Ovary (tissue), 9 donors: ENCODE data around the gene CRISP3. TPM values are rescaled to one million over a fixed set of nuclear protein-coding genes. Genes with fewer than 3 reads are reported as not detected.

Experiments
- DNase-seq, 5 donors: peaks; one replicate each; pipeline ENCODE4 v3.0.0-alpha.2; 2019 to 2020
- H3K27ac ChIP-seq, 2 donors: fragments of 200-600 bp; one replicate each; pipeline versions ENCODE4 v1.5.1 to v1.8.0; 2019 to 2022
- H3K27me3 ChIP-seq: fragments of 200-600 bp; one replicate; pipeline ENCODE4 v1.8.0; 2022
- H3K36me3 ChIP-seq: fragments of 200-600 bp; sonication (generic); one replicate; pipeline ENCODE4 v1.5.1; 2019
- H3K4me1 ChIP-seq: one replicate; pipeline ENCODE4 v1.8.1; 2013; ENCODE audit warnings: mild to moderate bottlenecking, moderate library complexity; ENCODE audit not compliant: insufficient read depth
- H3K4me3 ChIP-seq: fragments of 200-600 bp; sonication (generic); one replicate; pipeline ENCODE4 v1.5.1; 2017
- H3K9me3 ChIP-seq, 2 donors: fragments of 200-600 bp in 1 of 2; sonication (generic) in 1 of 2; one replicate each; pipeline versions ENCODE4 v1.5.1 to v1.8.1; 2013 to 2019; ENCODE audit warnings: mild to moderate bottlenecking in 1 of 2, moderate library complexity in 1 of 2
- CTCF ChIP-seq, 3 donors: fragments of 450-650 bp in 2 of 3; fragments of 200-600 bp in 1 of 3; IDR thresholded peaks; one replicate each; pipeline versions ENCODE4 v1.5.1 to v1.8.0; 2016 to 2022; ENCODE audit warnings: antibody characterized with exemption in 3 of 3, mild to moderate bottlenecking in 1 of 3
- EP300 ChIP-seq: sonication (generic); formaldehyde crosslinking; IDR thresholded peaks from one replicate; pipeline ENCODE4 v1.6.1; 2017; ENCODE audit warnings: antibody characterized with exemption
- POLR2A ChIP-seq: fragments of 450-650 bp; IDR thresholded peaks from one replicate; pipeline ENCODE4 v1.6.1; 2017; ENCODE audit warnings: antibody characterized with exemption, mild to moderate bottlenecking, moderate library complexity
- WGBS, 3 donors: extraction: QIAGEN DNeasy Blood & Tissue Kit in 1 of 3; methylation state at CpG; one replicate each; pipeline versions ENCODE4 v1.1.5 to v1.1.7; 2013 to 2017; 5-methylcytosine and 5-hydroxymethylcytosine counted together
- intact Hi-C, 4 donors: fragments of 100-400 bp; cut with DNase I; formaldehyde crosslinking; loops; one replicate each; pipeline versions ENCODE4 v1.11.0 to v1.15.1; 2022 to 2023
- polyA plus RNA-seq, 2 donors: library from polyadenylated mRNA; stranded (reverse); fragments of 200-250 nt in 1 of 2; fragments of 350-450 nt in 1 of 2; fragmentation: Illumina TruSeq in 1 of 2; extraction: RNeasy Lipid Tissue Mini Kit (QIAGEN cat#74804) in 1 of 2; gene quantifications; one replicate each; pipeline ENCODE4 v1.2.3, GENCODE V29; 2013 to 2014
- total RNA-seq, 7 donors: library from RNA; depleted of rRNA in 2 of 7; stranded (reverse); fragments of >200 nt in 2 of 7; fragmentation: NEBNext Ultra II Directional in 3 of 7; extraction: Animal tissue kit (Norgen Biotek cat#: 25700) in 3 of 7; gene quantifications; one replicate each; pipeline versions ENCODE4 v1.1.0 to v1.2.4, GENCODE V29; 2016 to 2023
- donor health status: DM: no; HTN: no; CAD: no; lungs with moderate emphysema.
- donor health status: DM: no; HTN: no; CAD: no.
- donor health status: Bipolar disorder and iron deficiency.
- donor health status: DM: yes; HTN: yes; CAD: no.
- donor health status: DM: no; HTN: no; CAD: no.
- donor health status: DM: yes; HTN: yes; CAD: no.

The CRISP3 gene
- total and polyA plus RNA-seq, 9 donors, result 0.10 to 541 (median 14.7) TPM; not detected in 1

- intact Hi-C loops, result no loop called here
- Histone ChIP-seq H3K27me3 (no peaks in the 10 kb centered on the region), H3K27ac (no peak overlapping the region), H3K9me3 (no peaks in the 10 kb centered on the region), H3K36me3 (no peaks in the 10 kb centered on the region), H3K4me1 (no peaks in the 10 kb centered on the region), H3K4me3 (no peak overlapping the region)
- TF ChIP-seq EP300 (no peak), CTCF (IDR thresholded peaks at IDR 0.05) (no peak), POLR2A (no peak)
- 77 to 86% (median 86%) methylated on average over 2 of the region's 2 CpGs for WGBS, 3 donors
- no peak for DNase-seq
These were observed 22.9 kb downstream of the CRISP3 start for GRCh38 chr6:49721297-49721696.

GRCh38 chr6:49720372-49720771, 23.8 kb downstream of the CRISP3 start:
- TF ChIP-seq EP300, result no peak
- TF ChIP-seq CTCF (IDR thresholded peaks at IDR 0.05), result no peak
- TF ChIP-seq POLR2A, result no peak
- Histone ChIP-seq H3K9me3 (no peaks in the 10 kb centered on the region), H3K27me3 (no peaks in the 10 kb centered on the region), H3K4me1 (no peaks in the 10 kb centered on the region), H3K36me3 (no peaks in the 10 kb centered on the region), H3K27ac (no peak overlapping the region), H3K4me3 (no peak overlapping the region)
- no peak for DNase-seq
- 84 to 94% (median 90%) methylated on average over 7 of the region's 7 CpGs for WGBS, 3 donors
- intact Hi-C loops, result no loop called here

GRCh38 chr6:49713346-49713745, 30.8 kb downstream of the CRISP3 start, which contains the start of gene CRISP2:
Gene CRISP2, minus strand, starts transcription at chr6:49713543. Its CDS starts 4,347 bp downstream, at chr6:49709196.
- H3K36me3 ChIP-seq, result no peaks in the 10 kb centered on the region
- no peaks in the 10 kb centered on the region for H3K4me1 ChIP-seq
- no peak within 1 kb of the TSS for H3K27ac ChIP-seq
- 26 to 47% (median 38%) methylated on average over 25 to 26 of the region's 26 CpGs for WGBS, 3 donors
- H3K9me3 ChIP-seq, result no peaks in the 10 kb centered on the region
- TF ChIP-seq POLR2A, result no peak
- no peak for TF ChIP-seq CTCF (IDR thresholded peaks at IDR 0.05)
- TF ChIP-seq EP300, result no peak
- DNase-seq, result peak in 1 of 5 donors; percentile 21
- no peak within 1 kb of the TSS for H3K4me3 ChIP-seq
- intact Hi-C loops, result no loop called here
- no peaks in the 10 kb centered on the region for H3K27me3 ChIP-seq

- H3K36me3 ChIP-seq, result no peaks in the 10 kb centered on the region
- H3K27ac ChIP-seq, result no peak overlapping the region
- H3K27me3 ChIP-seq, result no peaks in the 10 kb centered on the region
- no peaks in the 10 kb centered on the region for H3K9me3 ChIP-seq
- H3K4me1 ChIP-seq, result no peaks in the 10 kb centered on the region
- TF ChIP-seq CTCF (IDR thresholded peaks at IDR 0.05) (no peak), EP300 (no peak), POLR2A (no peak)
- no peak overlapping the region for H3K4me3 ChIP-seq
- intact Hi-C loops, result no loop called here
- DNase-seq, result no peak
These were observed 45.7 kb downstream of the CRISP3 start for GRCh38 chr6:49698478-49698877.
